Heart right ventricle (tissue), 16 donors: ENCODE results near the gene SCN10A. TPM values are rescaled to one million over a fixed set of nuclear protein-coding genes. Genes with fewer than 3 reads are reported as not detected.

Source experiments
- ATAC-seq, 8 donors: fragments of 200-7000 bp; cut with Tn5 transposase; one replicate each; pipeline ENCODE4 v1.9.1; 2020; ENCODE audit warnings: mild to moderate bottlenecking in 8 of 8, moderate library complexity in 8 of 8, moderate number of reproducible peaks in 1 of 8
- DNase-seq, 2 donors: peaks; one replicate each; pipeline ENCODE4 v3.0.0-alpha.2; 2020
- H3K27ac ChIP-seq, 10 donors: fragments of 200-600 bp; sonication (generic) in 2 of 10; one replicate each; pipeline versions ENCODE4 v1.5.0 to v1.8.0; 2020 to 2022; ENCODE audit warnings: mild to moderate bottlenecking in 3 of 10
- H3K27me3 ChIP-seq, 7 donors: fragments of 200-600 bp; one replicate each; pipeline ENCODE4 v1.8.0; 2021 to 2022; ENCODE audit warnings: mild to moderate bottlenecking in 2 of 7
- H3K36me3 ChIP-seq, 9 donors: fragments of 200-600 bp; sonication (generic) in 1 of 9; one replicate each; pipeline versions ENCODE4 v1.5.0 to v1.8.0; 2020 to 2022; ENCODE audit warnings: mild to moderate bottlenecking in 2 of 9
- H3K4me1 ChIP-seq, 9 donors: fragments of 200-600 bp; sonication (generic) in 1 of 9; one replicate each; pipeline versions ENCODE4 v1.5.0 to v1.8.0; 2020 to 2022; ENCODE audit warnings: mild to moderate bottlenecking in 4 of 9
- H3K4me3 ChIP-seq, 10 donors: fragments of 200-600 bp; sonication (generic) in 2 of 10; one replicate each; pipeline versions ENCODE4 v1.5.0 to v1.8.0; 2020 to 2022; ENCODE audit warnings: mild to moderate bottlenecking in 7 of 10, moderate library complexity in 2 of 10
- H3K9me3 ChIP-seq, 11 donors: fragments of 200-600 bp in 10 of 11; sonication (generic) in 2 of 11; one replicate each; pipeline versions ENCODE4 v1.5.0 to v1.8.0; 2013 to 2022; ENCODE audit warnings: mild to moderate bottlenecking in 2 of 11, control low read depth in 1 of 11, moderate library complexity in 1 of 11
- WGBS, 2 donors: extraction: QIAGEN DNeasy Blood & Tissue Kit; methylation state at CpG; one replicate each; pipeline ENCODE4 v1.1.7; 2013; ENCODE audit warnings: inconsistent platforms in 1 of 2; 5-methylcytosine and 5-hydroxymethylcytosine counted together
- intact Hi-C, 10 donors: fragments of 100-400 bp; cut with DNase I; formaldehyde crosslinking; loops; one replicate each; pipeline versions ENCODE4 v1.11.1 to v1.14.2; 2022
- polyA plus RNA-seq, 2 donors: library from polyadenylated mRNA; stranded (reverse); fragments of 200-250 nt; gene quantifications; one replicate each; pipeline ENCODE4 v1.2.3, GENCODE V29; 2013
- total RNA-seq, 10 donors: library from RNA; stranded (reverse); fragmentation: NEBNext Ultra II Directional in 3 of 10; extraction: Animal tissue kit (Norgen Biotek cat#: 25700) in 3 of 10; gene quantifications; one replicate each; pipeline versions ENCODE4 v1.2.1 to v1.2.4, GENCODE V29; 2021 to 2023
- TF ChIP-seq, protein P1 (sequence below), 9 donors: fragments of 200-600 bp; sonication (generic) in 2 of 9; IDR thresholded peaks; one replicate each; pipeline versions ENCODE4 v1.5.0 to v1.8.0; 2021 to 2022; ENCODE audit warnings: antibody characterized with exemption in 9 of 9, mild to moderate bottlenecking in 5 of 9, moderate library complexity in 1 of 9
- donor health status: Arrhythmogenic right ventricular cardiomyopathy.
- donor health status: ischemic (EF 13 %, LVEDD 7.1; RV severe dilation, severe dysfunction).
- donor health status: healthy with polysubstance abuse.
- donor health status: DM: no; HTN: yes; CAD: no.
- donor health status: DM: no; HTN: no; CAD: no.
- donor health status: ischemic (EF 25% LVEDD 6.9; RV normal size, moderate dysfunction).
- donor health status: ischemic (EF 25% LVEDD 5.7; RV mildly dilated, moderate dysfunction).
- donor health status: healthy.
- donor health status: DM: yes; HTN: yes; CAD: no.
- donor health status: Ischemic cardiomyopathy.
- donor health status: ischemic (EF 35%, LVEDD 5.7; RV mildly dilated, moderate dysfunction).
- donor health status: nonischemic (EF 11% LVEDD 7.7; RV severe dilation, severe dysfunction).
- donor health status: DM: yes; HTN: yes; CAD: no.
- donor health status: PGD.
- donor health status: ischemic (EF 29% LVEDD 5.4; RV normal size, mild dysfunction).
- donor health status: nonischemic (EF 23%, LVEDD 6.1; RV moderate dilation, normal function).

Gene SCN10A
- total and polyA plus RNA-seq, 12 donors: 0.03 to 0.36 (median 0.07) TPM

DNA sequence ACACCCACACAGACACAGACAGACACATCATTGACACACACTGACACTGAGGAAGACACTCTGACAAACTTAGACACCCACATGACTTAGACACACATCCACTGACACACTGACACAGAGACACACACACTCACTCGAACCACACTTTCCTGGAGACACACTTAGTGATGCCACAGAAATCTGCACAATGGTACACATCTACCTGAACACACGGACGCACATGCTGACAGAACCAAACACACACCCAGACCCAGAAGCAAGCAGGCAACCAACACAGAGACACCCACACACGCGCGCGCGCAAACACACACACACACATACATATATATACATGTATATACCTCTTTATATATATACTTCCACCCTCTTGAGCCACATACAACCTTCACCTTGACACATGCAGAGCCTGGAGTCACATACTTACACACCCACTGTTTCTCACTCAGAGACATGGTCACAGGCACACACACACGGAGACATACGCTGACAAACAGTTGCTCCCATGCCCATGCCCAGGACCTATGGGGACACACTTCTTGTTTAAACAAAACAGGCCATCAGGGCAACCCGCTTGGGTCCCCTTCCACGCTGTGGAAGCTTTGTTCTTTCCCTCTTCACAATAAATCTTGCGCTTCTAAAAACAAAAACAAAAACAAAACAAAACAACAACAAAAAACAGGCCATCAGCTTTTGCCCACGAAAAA lies 165.6 kb downstream of the SCN10A start:
- WGBS, 2 donors: 80 to 83% methylated on average over 14 of the region's 14 CpGs
- Histone ChIP-seq H3K27me3 (peaks cover 0 to 43% (median 23%) of the 10 kb centered on the region in 7 donors), H3K9me3 (no peaks in the 10 kb centered on the region), H3K36me3 (no peaks in the 10 kb centered on the region), H3K27ac (peak overlapping the region in 3 of 10 donors; percentile 57 to 71 (median 58)), H3K4me1 (peaks cover under 1 to 42% (median 13%) of the 10 kb centered on the region in 9 donors), H3K4me3 (peak overlapping the region in 1 of 10 donors; percentile 73)
- intact Hi-C loops: loop anchor here in 9 of 10 donors (2.0 to 10.0 kb wide), 7 partner anchors 128 to 646 kb away; partner anchors contain the start of genes EXOG (in 3 of the 9) and XYLB (in 1 of the 9)
- no peak for DNase-seq
- TF ChIP-seq, protein P1, sequence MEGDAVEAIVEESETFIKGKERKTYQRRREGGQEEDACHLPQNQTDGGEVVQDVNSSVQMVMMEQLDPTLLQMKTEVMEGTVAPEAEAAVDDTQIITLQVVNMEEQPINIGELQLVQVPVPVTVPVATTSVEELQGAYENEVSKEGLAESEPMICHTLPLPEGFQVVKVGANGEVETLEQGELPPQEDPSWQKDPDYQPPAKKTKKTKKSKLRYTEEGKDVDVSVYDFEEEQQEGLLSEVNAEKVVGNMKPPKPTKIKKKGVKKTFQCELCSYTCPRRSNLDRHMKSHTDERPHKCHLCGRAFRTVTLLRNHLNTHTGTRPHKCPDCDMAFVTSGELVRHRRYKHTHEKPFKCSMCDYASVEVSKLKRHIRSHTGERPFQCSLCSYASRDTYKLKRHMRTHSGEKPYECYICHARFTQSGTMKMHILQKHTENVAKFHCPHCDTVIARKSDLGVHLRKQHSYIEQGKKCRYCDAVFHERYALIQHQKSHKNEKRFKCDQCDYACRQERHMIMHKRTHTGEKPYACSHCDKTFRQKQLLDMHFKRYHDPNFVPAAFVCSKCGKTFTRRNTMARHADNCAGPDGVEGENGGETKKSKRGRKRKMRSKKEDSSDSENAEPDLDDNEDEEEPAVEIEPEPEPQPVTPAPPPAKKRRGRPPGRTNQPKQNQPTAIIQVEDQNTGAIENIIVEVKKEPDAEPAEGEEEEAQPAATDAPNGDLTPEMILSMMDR (IDR thresholded peaks at IDR 0.05): no peak
- ATAC-seq: peak in 1 of 8 donors; percentile 0

DNA sequence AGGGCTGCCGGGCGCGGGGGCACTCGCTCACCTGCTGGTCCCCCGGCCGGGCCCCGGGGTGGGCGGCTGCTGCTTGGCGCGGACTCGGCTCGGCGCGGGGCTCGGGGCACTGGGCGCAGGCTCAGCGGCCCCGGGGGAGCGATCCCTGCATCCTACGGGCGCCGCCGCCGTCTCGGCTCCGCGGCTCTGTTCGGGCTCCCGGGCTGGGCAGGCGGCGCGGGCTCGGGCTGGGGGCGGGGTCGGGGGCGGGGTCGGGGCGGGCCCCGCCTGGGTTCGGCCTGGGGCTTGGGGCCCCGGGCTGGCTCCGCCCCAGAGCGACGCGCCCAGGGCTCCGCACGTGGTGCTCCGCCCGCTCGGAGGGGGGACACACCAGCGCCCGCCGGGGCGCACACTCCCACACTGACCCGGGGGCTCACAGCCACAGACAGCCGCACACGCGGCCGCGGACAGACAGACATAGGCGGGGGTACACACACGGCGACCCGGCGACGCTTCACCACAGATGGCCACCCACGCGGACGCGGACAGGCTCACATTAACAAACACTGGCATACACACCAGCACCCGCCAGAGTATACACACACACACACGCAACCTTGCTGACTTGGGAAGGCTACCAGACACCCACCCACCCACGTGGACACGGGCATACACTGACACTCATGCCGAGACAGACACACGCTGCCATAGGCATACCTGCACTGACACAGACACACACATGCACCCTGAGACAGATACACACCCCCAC lies 166.3 kb downstream of the SCN10A start, which contains the start of gene SCN5A:
Gene SCN5A (minus strand): TSS at position 188 of the 748 bp plus-strand sequence. CDS start 16,380 bp downstream, outside the sequence.
- no peaks in the 10 kb centered on the region for H3K9me3 ChIP-seq
- TF ChIP-seq, protein P1 (IDR thresholded peaks at IDR 0.05): no peak
- WGBS, 2 donors: 2% methylated on average over 39 to 76 of the region's 76 CpGs
- peak; percentile 45 to 71 for DNase-seq
- peak; percentile 55 to 83 (median 72) for ATAC-seq
- H3K36me3 ChIP-seq: no peaks in the 10 kb centered on the region
- peaks cover 5 to 49% (median 13%) of the 10 kb centered on the region in 9 donors for H3K4me1 ChIP-seq
- intact Hi-C loops: loop anchor here in 9 of 10 donors (2.0 to 10.0 kb wide), 10 partner anchors 37 to 645 kb away; partner anchors contain the start of genes EXOG (in 3 of the 9) and XYLB (in 1 of the 9)
- peak within 1 kb of the TSS; percentile 64 to 98 (median 90) for H3K27ac ChIP-seq
- peaks cover 0 to 43% (median 23%) of the 10 kb centered on the region in 7 donors for H3K27me3 ChIP-seq
- H3K4me3 ChIP-seq: peak within 1 kb of the TSS; percentile 58 to 87 (median 70)

DNA sequence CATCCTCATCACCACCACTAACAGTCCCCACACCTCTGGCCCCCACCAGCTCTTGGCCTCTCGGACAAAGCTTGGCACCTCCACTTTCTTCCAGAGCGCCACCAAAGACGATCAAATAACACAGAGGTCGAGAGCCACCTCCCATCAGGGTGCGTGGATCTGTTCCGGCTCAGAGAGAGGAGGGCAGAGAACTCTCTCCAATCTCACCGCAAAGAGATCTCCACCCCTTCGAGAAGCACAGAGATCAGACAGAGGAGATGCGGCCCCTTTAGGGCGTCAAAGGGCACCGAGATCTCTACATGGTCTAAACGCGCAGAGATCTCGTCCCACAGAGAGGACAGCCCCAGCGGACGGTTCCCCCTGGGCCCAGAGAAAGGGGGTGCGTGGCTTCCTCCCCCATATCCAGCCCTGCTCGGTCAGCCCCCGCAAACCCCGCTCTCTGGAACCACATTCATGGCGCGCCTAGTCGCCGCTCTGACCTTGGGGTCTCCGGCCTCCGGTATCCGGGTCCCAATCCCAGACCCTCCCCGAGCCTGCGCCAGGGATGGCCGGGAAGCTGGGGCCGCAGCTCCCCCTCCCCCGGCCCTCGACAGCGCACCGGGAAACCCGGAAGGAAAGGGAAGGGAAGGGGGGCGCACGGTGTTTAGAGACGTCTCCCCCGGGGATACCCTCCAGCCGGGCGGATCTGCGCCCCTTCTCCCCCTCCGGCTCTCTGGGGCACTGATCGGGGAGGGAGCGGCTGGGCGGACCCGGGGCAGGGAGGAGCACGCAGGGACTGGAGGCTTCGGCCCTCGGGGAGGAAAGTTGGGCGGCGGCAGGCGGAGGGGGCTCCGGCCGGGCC lies 167.1 kb downstream of the SCN10A start:
- Histone ChIP-seq H3K27ac (peak overlapping the region; percentile 64 to 98 (median 90)), H3K36me3 (no peaks in the 10 kb centered on the region), H3K27me3 (peaks cover 0 to 43% (median 23%) of the 10 kb centered on the region in 7 donors), H3K4me3 (peak overlapping the region; percentile 58 to 87 (median 70)), H3K4me1 (peaks cover 5 to 57% (median 14%) of the 10 kb centered on the region in 9 donors), H3K9me3 (no peaks in the 10 kb centered on the region)
- ATAC-seq (peak in 3 of 8 donors; percentile 1 to 5 (median 4)), DNase-seq (no peak)
- intact Hi-C loops: loop anchor here in 3 of 10 donors (2.0 to 5.0 kb wide), 3 partner anchors 37 to 70 kb away; no protein-coding TSS in a partner anchor
- WGBS, 2 donors: 6 to 7% methylated on average over 54 to 55 of the region's 56 CpGs
- TF ChIP-seq, protein P1 (IDR thresholded peaks at IDR 0.05): no peak
